Epithelial cell of prostate (primary cell): ENCODE measurements around the gene HOMER3.

Source experiments
- DNase-seq: peaks from one replicate; pipeline ENCODE4 v3.0.0-alpha.2; 2011; ENCODE audit warnings: low read depth, low spot score
- H3K27ac ChIP-seq: fragments of 450-650 bp; 2 replicates; pipeline ENCODE4 v1.5.1; 2017; ENCODE audit warnings: mild to moderate bottlenecking

The HOMER3 gene

DNA sequence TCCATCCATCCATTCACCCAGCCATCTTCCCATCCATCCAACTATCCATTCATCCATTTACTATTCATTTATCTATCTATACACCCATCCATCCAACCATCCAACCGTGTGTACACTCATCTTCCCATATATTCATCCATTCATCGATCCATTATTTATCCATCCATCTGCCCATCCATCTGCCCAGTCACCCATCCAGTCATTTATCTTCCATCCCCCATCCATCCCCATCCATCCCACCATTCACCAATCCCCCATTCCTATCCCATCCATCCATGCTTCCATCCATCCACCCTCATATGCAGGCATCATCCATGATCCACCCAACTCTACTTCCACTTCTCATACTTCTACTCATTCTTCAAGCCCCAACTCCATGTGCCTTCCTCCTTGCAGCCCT lies 14.0 kb upstream of the HOMER3 start:
- no peak for DNase-seq

DNA sequence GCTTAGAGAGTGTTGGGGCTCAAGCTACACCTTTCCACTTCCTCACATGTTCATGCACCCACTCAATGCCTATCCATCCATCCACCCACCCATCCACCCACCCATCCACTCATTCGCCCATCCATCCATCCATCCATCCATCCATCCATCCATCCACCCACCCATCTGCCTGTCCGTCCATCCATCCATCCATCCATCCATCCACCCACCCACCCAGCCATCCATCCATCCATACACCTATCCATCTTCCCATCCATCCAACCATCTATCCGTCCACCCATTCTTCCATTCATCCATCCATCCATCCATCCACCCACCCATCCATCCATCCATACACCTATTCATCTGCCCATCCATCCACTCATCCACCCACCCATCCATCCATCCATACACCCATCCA lies 13.1 kb upstream of the HOMER3 start:
- DNase-seq: no peak
- H3K27ac ChIP-seq: no peak overlapping the region

More for the DNA sequence above, 14.0 kb upstream of the HOMER3 start:
- H3K27ac ChIP-seq: no peak overlapping the region

DNA sequence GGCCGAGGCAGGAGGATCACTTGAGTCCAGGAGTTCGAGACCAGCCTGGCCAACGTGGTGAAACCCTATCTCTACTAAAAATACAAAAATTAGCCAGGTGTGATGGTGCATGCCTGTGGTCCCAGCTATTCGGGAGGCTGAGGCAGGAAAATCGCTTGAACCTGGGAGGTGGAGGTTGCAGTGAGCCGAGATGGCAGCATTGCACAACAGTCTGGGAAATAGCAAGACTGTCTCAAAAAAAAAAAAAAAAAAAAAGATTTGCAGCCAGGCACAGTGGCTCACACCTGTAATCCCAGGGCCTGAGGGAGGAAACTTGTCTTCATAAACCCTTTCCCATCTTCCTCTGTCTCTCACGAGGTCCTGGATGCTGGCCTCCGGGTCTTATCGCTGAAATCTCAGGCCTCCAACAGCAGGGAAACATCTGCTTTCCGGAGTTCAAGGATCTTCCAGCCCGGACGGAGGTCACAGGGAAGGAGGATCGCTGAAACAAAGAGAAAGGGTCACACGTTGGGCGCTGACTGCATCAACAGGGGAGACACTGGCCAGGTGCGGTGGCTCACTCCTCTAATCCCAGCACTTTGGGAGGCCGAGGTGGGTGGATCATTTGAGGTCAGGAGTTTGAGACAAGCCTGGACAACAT lies 11.5 kb upstream of the HOMER3 start:
- DNase-seq: peak; percentile 29
- H3K27ac ChIP-seq: peak overlapping the region; percentile 90

DNA sequence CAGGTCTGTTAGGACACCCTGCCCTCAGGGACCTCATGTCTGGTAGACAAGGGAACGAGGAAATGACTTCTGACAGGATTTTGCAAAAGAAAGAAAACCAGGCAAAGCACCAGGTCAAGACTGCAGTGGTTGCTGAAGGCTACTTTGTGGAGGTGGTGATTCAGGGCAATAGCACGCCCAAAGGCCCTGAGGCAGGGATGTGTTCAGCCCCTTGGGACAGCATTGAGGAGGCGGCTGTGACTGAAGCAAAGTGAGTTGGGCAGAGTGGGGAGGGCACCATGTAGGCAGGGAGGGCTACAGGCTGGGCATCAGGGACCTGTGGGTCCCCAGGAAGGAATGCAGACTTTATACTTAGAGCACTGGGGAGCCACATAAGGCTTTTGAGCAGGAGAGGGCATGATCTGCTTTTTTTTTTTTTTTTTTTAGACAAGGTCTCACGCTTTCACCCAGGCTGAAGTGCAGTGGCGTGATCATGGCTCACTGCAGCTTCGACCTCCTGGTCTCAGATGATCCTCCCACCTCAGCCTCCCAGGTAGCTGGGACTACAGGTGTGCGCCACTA lies 10.8 kb upstream of the HOMER3 start:
- DNase-seq: peak; percentile 95
- peak overlapping the region; percentile 90 for H3K27ac ChIP-seq

DNA sequence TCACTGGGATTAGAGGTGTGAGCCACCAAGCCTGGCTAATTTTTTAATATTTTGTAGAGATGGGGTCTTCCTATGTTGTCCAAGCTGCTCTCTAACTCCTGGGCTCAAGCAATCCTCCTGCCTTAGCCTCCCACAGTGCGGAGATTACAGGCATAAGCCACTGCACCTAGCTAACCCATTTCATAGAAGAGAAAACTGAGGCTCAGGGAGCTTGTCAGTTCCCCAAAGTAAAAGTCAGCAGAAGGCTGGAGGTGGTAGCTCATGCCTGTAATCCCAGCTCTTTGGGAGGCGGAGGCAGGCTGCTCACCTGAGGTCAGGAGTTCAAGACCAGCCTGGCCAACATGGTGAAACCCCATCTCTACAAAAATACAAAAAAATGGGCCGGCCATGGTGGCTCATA lies 8.8 kb upstream of the HOMER3 start:
- no peak for DNase-seq
- no peak overlapping the region for H3K27ac ChIP-seq

DNA sequence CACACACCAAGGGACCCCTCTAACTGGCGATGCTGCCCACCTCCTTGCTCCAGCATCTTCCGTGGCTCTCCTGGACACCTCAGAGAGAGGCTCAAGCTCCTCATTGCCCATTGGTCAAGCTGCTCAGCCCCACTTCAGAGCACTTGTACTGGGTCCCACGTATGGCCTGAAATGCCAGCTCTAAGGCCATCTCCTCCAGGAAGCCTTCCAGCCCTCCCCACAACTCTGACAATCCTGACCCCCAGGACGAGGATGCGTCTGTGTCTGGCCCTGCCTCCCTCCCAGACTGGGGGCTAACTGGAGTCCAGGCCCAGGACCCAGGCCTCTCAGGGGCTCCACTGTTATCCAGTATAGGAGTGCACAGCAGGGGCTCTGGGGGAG lies 7.9 kb upstream of the HOMER3 start:
- no peak overlapping the region for H3K27ac ChIP-seq

DNA sequence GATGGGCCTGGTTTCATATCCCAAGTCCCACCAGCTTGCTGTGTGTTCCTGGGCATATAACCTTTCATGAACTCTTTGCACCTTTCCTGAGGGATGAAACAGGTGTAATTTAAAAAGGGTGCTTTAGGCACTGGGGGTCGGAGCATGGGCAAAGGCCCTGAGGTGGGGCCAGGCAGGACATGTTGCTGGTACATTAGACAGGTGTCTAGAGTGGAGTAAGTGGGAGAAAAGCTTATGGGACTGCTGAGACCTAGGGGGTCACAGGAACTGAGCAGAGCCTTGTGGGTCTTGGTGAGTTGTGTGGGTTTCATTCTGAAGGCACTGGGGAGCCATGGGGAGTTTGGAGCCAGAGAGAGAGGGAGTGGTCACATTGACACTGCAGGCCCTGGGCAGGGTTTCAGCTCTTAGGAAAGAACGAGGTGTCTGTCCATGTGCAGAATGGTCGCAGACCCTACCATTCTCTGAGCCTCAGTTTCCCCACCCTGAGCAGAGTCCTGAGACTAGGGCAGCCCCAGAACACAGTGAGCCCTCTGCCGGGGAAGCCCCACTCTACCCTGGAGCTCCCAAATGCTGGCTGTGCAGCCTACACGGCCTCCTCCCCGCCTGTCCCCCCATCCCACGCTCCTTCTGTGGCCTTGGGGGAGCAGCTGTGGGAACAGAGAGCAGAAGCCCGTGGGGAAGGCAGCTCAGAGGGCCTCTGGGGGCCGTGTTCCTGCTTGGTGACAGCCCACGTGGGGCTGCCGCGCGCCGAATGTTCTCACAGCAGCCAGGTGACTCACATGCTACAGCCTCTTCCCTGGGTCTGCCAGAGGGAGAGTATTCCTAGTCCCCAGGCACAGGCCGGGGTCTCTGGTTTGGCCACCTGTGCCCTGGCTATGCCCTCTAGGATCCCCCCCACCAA lies 7.3 kb upstream of the HOMER3 start:
- no peak for DNase-seq
- no peak overlapping the region for H3K27ac ChIP-seq

More for the DNA sequence above, 7.9 kb upstream of the HOMER3 start:
- DNase-seq: no peak

DNA sequence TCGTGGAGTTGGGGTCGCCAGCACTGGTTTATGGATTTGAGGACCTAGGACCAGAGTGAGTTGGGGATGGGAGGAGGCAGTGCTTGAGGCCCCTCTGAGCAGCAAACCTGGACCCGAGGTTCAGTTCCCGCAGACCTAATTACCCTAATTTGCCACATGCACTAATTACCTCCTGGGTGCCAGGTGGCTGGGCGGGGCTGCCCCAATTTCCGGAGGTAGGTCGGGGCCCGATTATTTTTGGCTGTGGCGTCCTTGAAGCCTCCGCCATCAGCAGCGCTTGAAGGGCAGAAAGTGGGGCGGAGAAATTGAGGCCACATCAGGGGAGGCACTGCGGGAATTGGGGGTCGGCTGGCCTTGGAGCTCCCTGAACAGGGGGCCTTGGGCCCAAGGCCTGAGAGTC lies 5.9 kb upstream of the HOMER3 start:
- DNase-seq: no peak
- H3K27ac ChIP-seq: no peak overlapping the region

DNA sequence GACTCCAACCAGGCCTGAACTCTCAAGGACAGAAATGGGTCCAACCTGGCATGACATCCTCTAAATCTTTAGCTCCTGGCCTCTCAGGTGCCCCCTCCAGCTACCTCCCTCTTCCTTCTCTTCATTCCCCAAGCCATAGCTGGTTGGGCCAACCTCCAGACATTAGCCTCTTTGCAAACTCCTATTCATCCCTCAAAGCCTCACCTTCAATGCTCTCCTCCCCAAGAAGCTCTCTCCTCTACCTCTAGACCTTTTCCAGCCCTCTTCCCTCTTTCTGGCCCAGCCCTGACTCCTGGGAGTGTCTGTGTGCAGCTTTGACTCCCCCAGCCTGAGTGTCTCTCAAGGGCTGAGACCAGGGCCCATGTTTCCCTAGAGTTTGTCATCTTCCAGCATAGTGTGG lies 5.3 kb upstream of the HOMER3 start:
- DNase-seq: no peak
- no peak overlapping the region for H3K27ac ChIP-seq

DNA sequence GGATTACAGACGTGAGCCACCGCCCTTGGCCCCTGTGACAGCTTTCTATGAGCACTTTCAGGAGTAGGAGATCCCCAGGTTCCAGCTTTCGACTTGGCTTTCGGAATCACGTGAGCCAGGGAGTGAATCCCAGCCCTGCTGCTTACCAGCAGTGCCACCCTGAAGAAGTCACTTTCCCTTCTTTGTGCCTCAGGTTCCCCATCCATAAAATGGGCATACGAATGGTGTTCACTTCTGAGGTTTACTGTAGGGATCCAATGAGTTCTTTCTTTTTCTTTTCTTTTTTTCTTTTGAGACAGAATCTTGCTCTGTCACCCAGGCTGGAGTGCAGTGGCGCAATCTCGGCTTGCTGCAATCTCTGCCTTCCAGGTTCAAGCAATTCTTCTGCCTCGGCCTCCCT lies 4.3 kb upstream of the HOMER3 start:
- DNase-seq: no peak
- H3K27ac ChIP-seq: no peak overlapping the region

DNA sequence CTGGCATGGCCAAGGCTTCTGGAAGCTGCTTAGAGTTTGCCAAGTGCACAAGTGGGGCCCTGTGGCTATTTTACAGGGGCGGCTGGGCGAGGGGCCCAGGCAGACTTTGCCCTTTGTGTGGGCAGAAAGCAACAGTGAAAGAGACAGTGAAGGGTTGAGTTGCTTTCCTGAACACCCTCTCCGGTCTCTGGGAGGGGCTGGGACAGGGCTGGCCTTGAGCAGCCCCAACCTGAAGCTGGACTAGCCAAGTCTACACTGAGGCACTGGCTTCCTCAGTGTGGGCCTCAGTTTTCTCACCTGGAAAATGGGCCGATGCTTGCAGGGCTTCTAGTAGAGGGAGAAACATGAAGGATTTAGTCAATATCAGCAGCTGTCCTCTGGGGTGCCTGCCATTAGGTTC lies 2.4 kb upstream of the HOMER3 start:
- DNase-seq: no peak
- no peak overlapping the region for H3K27ac ChIP-seq

DNA sequence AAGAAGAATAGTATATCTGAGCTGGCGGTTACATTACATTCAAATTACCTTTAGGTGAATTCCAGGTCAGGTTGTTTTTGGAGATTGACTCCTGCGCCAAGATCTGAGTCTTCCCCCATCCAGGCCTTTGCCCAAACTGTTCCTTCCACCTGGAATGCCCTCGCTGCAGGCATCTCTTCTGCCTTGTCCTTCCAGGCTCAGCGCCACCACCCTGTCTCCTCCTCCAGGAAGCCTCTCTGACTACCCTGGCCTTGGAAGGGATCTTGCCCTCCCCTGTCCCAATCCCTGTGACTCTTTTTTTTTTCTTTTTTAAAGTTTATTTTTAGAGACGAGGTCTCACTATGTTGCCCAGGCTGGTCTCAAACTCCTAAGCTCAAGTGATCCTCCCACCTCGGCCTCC lies 1.7 kb upstream of the HOMER3 start:
- no peak overlapping the region for H3K27ac ChIP-seq
- DNase-seq: no peak

DNA sequence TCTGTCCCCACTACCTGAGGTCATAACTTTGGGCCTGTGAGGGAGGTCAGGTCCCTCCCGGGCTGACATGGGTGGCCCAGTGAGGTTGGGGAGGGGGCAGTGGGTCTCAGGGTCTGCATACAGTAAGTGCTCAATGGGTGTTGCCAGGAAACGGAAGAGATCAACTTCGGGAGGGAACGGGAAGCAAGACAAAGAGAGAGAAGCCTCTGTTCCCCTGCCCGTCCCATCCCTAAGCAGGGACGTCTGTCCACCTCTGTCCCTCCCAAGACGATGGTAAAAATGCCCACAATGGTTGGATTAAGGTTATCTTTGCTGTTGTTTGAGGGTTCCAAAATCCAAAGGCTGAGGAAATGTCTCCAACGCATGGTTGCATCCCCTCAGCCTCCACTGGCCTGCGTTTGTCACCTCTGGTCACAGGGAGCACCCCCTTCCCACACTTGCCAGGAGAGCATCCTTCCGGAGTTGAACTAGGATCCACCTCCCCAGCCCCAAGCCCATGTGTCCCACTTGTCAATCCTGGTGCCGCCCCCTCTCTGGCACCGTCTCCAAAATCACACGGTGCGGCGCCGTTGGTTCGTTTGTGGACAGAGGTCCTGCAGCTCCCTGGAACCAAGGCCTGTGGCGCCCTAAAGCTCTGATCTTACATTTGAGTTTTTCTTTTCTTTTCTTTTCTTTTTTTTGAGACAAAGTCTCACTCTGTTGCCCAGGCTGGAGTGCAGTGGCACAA lies 774 bp upstream of the HOMER3 start:
- no peak overlapping the region for H3K27ac ChIP-seq
- DNase-seq: no peak

DNA sequence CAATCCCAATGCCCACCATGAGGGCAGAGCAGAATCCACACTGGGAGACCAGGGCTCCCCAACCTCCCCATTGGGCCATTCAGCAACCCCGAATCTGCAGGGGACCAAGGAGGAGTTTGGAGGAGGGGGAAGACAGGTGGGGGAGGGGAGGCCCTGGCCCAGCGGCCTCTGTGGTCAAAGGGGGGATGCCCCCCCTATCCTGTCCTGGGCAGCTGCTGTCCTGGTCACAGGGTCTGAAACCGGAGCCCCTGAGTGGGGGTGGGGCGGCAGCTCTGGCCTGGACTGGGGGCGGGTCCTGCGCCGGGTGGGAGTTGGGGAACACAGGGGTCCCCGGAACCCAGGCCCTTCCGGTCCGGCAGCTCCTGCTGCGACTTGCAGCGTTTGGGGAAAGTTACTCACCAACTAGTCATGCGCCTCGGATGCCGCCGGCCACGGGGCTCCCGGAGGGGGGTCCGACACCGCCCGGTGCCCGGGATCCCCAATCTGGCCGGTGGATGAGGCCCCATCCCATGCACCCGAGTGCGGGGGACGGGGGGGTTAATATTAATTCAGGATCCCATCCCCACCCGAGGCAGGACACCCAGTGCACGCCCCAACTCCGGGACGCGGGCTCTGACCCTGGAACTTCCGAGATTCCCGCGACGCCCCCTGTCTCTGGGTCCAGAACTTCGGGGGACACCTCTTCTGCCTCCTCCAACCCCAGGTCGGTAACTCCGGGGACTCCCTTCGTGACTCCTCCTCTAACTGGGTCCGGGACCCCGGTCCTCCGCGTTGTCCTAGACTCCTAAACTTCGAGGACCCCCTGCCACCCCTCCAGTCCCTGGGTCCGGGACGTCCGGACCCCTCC lies 872 bp downstream of the HOMER3 start:
- H3K27ac ChIP-seq: peak overlapping the region; percentile 83
- DNase-seq: no peak

DNA sequence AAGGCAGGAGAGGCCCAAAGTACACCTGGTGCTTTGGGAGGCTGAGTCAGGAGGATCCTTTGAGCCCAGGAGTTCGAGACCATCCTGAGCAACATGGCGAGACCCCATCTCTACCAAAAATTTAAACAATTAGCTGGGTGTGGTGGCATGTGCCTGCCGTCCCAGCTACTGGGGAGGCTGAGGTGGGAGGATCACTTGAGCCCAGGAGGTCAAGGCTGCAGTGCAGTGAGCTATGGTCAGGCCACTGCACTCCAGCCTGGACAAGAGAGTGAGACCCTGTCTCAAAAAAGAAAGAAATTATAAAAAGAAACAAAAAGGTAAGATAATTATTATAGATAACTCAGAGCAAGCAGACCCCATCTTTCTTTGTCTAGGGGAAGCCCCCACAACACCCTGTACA lies 1.9 kb downstream of the HOMER3 start:
- DNase-seq: no peak
- peak overlapping the region; percentile 83 for H3K27ac ChIP-seq

DNA sequence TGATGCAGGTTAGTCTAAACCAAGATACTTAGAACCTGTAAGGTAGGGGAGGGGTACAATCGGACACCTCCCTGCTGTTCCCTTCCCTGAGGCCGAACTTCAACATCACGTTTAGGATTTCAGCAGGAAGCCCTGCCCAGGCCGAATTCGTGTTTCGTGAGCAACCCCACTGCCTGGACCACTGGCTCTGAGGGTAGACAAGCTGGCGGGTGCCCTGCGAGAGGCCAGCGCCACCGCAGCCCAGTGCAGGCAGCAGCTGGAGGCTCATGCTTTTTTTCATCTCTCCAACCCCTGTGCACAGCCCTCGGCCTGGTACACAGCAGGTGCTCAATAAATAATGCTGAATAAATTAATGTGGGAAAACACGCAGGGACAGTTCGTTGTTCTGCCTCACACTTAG lies 7.7 kb downstream of the HOMER3 start:
- no peak overlapping the region for H3K27ac ChIP-seq
- DNase-seq: no peak

DNA sequence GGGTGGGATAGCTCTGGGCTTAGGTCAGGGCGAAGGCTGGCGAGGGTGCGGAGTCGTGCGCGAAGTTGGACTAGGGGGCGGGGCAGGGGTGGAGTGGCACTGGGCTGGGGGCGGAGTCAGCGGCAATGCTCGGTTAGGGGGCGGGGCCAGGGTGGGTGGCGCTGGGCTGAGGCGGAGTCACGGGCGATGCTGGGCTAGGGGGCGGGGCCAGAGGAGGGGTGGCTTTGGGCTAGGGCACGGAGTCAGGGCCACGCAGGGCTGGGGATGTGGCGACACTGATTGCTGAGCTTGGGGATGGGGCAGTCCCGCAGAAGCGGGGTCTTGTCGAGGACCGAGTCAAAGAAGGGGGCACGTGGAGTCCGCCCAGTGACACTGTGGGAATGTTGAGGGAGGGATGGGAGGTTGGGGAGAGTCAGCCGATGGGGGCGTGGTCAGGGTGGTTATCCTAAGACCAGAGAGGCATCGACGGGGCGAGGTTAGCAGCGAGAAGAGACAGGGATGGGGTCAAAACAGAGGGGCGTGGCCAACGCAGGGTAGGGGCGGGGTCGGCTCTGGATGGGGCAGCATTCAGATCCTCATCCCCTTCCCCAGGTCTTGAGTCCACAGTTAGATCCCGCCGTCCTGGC lies 8.7 kb downstream of the HOMER3 start:
- no peak overlapping the region for H3K27ac ChIP-seq
- no peak for DNase-seq

DNA sequence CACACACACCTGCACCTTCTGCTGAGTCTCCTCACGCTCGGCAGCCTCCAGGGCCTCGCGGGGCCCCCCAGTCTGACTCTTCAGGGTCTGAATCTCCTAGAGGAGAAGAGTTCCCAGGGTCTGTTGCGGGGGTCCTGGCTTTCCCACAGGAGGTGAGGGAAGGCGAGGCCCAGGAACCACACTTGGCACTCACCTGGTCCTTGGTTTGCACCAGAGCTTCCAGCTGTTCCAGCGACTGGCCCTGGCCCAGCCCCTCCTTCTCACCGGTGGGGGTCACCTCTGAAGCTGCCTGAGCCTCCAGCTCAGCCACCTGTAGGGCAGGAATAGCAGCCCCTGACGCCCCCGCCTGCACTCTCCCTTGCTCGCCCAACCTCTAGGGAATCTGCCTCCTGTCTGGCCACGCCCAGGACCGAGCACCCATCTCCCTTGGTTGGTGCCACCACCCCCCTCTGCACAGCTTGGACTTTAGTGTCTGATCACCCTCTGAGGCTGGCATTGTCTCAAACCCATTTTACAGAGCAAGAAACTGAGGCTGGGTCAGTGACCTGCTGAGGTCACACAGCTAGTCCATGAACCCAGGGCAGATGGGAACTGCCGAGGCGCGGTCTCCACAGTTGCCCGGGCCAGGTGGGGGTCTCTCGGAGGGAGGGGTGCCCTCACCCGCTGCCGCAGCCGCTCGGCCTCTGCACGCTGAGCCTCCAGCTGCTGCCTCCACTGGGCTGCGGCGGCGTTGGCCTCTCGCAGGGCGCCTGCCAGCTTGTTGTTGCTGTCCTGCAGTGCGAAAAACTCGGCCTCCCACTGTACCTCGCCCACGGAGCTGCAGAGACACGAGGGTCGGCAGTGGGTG lies 9.5 kb downstream of the HOMER3 start:
- DNase-seq: no peak
- no peak overlapping the region for H3K27ac ChIP-seq

DNA sequence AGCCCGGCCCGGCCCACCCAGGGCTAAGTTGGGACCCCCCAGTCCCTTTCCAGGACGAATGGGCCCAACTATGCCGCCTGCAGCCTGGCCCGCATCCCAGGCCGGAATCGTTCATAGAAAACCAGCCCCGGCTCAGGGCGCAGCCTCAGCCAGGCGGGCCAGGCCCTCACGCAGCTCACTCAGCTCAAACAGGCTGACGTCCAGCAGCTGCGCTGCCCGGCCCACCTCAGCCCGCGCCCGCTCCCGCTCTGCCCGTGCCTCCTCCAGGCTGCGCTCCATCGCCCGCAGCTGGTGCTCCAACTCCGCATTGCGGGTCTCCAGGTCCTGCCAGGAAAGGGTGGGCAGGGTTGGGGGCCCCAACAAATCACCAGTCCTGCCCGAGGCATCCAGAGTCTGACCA lies 11.7 kb downstream of the HOMER3 start:
- no peak for DNase-seq
- H3K27ac ChIP-seq: no peak overlapping the region
